Fibroblast of skin of right quadriceps (primary cell): Measurements from ENCODE around the gene SURF6.
"Not testable (repeated sequence)": the region's sequence is repeated elsewhere in the genome, so short reads cannot be mapped to it uniquely, and the experiment has no call there.

ENCODE experiments used
- DNase-seq: peaks from one replicate; pipeline ENCODE4 v3.0.0-alpha.2; 2013

The SURF6 gene

DNA sequence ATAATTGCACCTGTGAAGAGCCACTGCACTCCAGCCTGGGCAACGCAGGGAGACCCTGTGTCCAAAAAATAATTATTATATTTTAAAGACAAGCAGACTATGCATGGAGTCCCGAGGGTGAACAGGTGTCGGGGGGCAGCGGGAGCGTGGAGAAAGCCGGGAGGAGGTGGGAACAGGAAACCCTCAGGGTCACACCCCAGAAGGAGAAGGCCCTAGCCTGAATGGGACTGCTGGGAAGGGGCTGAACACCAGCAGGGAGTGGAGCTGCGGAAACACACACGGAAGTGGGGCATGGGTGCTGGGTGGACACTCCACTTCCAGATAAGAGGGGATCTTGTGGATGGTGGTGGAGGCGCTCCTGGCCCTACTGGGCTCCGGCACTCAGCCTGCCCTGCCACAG lies 12.8 kb downstream of the SURF6 start:
- no peak for DNase-seq

DNA sequence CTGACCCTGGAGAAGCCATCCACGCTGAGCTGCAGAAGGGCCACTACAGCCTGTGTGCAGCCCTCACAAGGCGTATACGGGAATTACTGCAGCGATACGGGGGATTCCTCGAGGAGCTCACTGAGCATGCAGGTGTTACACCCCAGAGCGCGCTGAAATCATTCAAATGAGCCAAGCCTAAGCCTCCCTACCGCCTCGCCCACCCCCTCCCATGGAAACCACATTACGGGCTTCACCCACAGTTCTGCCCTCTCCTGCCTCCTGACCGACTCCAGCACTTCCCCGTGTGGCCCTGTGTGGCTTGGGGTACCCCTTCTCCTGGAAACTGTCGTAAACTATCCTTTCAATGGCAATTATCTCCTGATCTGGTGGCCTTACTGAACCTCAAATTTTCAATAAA lies 13.3 kb downstream of the SURF6 start:
- DNase-seq, result no peak

- no peak for DNase-seq
Observed at GRCh38 chr9:133321411-133321935, 14.5 kb downstream of the SURF6 start.

GRCh38 chr9:133320421-133320881 lies 15.5 kb downstream of the SURF6 start:
- DNase-seq, result no peak

DNA sequence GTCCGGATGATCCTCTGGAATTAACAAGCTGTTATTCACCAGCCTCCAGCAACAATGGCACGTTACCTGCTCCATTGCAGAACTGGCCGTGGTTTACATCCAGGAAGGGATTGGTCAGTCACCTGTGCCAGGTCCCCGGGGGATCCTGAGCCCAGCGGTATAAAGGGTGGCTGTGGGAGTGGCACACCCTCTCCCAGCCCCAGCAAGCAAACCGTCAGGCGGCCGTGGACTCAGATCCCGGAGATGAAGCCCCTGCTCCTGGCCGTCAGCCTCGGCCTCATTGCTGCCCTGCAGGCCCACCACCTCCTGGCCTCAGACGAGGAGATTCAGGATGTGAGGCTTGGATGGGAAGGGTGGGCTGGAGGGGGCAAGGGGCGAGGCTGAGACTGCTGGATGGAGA lies 18.4 kb downstream of the SURF6 start:
- not testable (repeated sequence) for DNase-seq

- DNase-seq, result no peak
Observed at GRCh38 chr9:133315997-133316396, 20.0 kb downstream of the SURF6 start.

DNA sequence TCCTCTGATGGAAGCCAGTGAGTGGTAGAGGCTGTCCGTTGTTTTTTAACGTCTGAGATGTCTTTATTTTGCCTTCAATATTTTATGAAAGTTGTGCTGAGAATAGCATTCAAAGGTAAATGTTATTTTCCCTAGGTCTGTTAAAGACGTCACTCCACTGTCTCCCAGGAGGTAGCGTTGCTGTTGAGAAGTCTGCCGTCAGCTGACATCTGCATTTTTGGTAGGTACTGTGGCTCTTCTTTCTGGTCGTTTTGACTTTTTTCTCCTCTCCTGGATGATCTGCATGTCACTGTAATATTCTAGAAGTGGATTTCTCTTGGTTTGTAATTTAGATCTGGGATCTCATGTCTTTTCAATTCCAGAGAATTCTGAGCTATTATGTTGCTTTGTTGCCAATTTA lies 26.4 kb downstream of the SURF6 start:
- DNase-seq, result no peak

- no peak for DNase-seq
Observed at GRCh38 chr9:133307301-133307700, 28.7 kb downstream of the SURF6 start.

- no peak for DNase-seq
Observed at GRCh38 chr9:133306242-133307204, 29.5 kb downstream of the SURF6 start.

GRCh38 chr9:133305731-133306130 lies 30.3 kb downstream of the SURF6 start:
- no peak for DNase-seq

GRCh38 chr9:133304477-133305377 lies 31.3 kb downstream of the SURF6 start:
- no peak for DNase-seq

DNA sequence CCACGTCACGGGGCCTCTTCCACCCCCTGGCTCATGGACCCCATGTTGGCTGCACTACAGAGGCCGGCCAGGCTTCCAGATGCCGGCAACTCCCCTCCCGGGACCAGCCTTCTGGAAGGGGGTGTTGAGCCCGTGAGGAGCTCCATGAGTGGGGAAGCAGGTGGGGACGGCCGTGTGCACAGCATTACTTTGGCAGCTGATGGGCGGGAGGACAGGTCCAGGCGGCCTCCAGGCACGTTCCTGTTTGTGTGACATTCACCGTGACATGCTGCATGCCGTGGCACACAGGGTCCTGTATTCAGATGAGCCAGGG lies 31.9 kb downstream of the SURF6 start:
- DNase-seq, result no peak

DNA sequence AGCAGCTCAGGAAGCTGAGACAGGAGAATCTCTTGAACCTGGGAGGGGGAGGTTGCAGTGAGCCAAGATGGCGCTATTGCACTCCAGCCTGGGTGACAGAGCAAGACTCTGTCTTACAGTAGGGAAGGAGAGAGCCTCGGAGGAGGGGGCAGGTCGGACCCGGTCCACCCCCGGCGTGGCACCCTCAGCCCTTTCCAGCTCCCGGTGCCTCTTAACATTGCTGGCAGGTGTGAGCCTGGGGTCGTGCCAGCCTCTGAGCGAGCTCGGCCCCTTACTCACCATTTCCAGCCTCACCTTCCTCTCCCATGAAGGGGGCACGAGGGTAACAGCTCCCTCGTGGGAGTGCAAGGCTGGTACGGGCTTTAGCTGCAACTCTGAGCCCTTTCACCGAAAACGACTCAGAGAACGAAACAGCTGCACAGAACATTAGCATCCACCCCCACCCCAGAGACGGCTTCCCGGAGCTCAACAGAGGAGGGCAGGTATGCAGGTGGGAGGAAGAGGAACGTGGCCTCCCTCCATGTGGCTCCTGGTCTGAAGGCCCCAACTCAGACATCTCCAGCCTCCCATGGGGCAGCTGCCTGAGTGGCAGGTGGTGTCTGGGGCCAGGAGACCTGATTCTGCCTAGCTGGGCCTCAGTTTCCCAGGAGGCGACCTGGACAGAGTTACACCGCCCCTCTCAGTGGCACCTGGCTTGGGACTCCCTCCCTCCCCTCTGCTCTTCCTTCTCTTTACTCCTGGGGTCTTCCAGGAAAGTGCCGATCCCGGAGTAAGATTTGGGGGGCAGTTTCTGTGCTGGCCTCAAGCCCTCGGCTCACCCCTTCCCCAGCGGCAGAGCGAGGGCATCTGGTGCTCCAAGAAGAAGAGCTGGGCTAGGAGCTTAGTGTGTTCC lies 32.5 kb downstream of the SURF6 start:
- no peak for DNase-seq

- no peak for DNase-seq
Observed at GRCh38 chr9:133301253-133302230, 34.4 kb downstream of the SURF6 start.

DNA sequence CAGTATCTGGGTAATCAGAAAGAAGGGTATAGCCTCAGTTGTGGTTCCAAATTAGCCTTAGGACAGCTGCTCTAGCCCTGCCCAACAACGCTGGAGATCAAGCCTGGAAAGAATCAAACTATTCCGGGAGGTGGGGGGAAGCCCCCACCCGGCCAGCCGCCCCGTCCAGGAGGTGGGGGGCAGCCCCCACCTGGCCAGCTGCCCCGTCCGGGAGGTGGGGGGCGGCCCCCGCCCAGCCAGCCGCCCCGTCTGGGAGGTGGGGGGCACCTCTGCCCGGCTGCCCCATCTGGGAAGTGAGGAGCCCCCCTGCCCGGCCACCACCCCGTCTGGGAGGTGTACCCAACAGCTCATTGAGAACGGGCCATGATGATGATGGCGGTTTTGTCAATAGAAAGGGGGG lies 36.0 kb downstream of the SURF6 start:
- DNase-seq, result not testable (repeated sequence)

- DNase-seq, result no peak
Observed at GRCh38 chr9:133294257-133294656, 41.7 kb downstream of the SURF6 start.

DNA sequence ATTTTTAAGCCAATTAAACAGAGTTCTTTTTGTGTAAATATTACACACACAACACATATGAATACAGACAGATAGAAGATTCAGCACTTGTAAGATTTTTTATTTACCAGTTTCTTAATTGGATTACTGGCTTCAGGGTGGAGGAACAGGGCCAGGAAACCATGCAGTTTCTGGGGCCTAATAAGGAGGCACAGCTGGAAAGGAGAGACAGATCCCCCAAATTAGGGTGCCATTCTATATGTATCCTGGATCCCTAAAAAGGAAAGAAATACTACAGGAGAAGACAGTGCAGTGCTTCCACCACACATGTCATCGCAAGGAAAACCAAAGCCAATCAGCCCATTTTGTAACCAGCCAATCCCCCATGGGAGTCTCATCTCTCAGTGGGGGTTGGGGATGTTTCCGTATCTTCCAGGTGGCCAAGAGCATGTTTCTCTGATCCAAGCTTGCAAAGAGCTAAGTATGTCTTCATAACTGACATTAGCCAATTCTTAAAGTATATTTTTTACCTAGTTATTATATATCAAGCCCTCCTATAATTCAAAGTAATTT lies 45.2 kb downstream of the SURF6 start:
- no peak for DNase-seq

DNA sequence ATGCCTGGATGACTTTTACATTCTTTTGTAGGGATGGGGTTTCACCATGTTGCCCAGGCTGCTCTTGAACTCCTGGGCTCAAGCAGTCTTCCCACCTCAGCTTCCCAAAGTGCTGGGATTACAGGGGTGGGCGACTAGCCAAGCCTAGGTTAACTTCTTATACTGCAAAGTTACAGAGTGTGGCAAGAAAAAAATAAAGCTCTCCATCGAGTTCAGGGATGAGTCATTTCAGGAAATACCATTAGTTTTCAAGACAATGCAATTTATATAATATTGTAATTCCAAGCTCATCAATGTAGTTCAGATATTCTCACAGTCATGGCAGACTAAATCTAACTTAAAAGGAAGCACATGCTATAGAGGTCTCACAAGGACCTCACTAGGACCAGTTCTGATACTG lies 49.5 kb downstream of the SURF6 start:
- no peak for DNase-seq

DNA sequence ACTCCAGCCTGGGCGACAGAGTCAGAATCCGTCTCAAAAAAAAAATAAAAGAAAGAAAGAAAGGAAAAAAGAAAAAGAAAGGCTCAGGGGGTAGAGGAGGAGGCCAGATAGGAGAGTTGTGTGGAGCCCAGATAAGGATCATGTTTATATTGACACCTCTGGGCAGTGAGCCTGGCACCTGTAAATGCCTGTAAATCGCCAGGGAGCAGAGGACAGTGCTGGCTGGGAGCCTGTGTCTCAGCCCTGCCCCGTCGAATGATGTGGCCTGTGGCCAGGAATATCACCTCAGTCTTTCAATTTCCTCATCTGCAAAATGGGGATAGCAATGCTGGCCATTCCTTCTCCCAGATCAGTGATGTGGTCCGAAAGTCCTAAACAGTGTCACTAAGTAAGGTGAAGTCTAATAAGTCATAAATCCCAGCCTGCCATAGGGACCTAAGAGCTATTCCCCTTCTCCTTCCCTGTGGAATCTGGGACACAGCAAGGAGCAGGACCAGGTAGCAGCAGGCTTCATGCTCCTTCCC lies 50.7 kb downstream of the SURF6 start:
- no peak for DNase-seq

- no peak for DNase-seq
Observed at GRCh38 chr9:133284362-133284761, 51.6 kb downstream of the SURF6 start.
